CMK (cell line): ENCODE data around the gene ZNF442.
"Not testable (repeated sequence)": the region's sequence is repeated elsewhere in the genome, so short reads cannot be mapped to it uniquely, and the experiment has no call there.

Source experiments
- DNase-seq: peaks from one replicate; pipeline ENCODE4 v3.0.0-alpha.2; 2010; ENCODE audit warnings: low read depth

Gene ZNF442

GRCh38 chr19:12330340-12330739 lies 35.1 kb downstream of the ZNF442 start:
- DNase-seq, result no peak

GRCh38 chr19:12325690-12326089 lies 39.8 kb downstream of the ZNF442 start:
- no peak for DNase-seq

- DNase-seq, result no peak
Measured at GRCh38 chr19:12318782-12319413, 46.6 kb downstream of the ZNF442 start.

GRCh38 chr19:12314553-12314952 lies 50.9 kb downstream of the ZNF442 start:
- no peak for DNase-seq

- DNase-seq, result not testable (repeated sequence)
Measured at GRCh38 chr19:12308891-12309290, 56.6 kb downstream of the ZNF442 start.
